Muscle of arm (tissue), 14 donors: ENCODE results near the gene METAP1. TPM values are rescaled to one million over a fixed set of nuclear protein-coding genes. Genes with fewer than 3 reads are reported as not detected.
"Not testable (repeated sequence)": the region's sequence is repeated elsewhere in the genome, so short reads cannot be mapped to it uniquely, and the experiment has no call there.

Source experiments
- DNase-seq: peaks from one replicate; pipeline ENCODE4 v3.0.0-alpha.2; 2013
- long read RNA-seq, 11 donors: transcript quantifications; one replicate each; lab custom pipeline, GENCODE V29; 2026
- polyA plus RNA-seq, 12 donors: library from polyadenylated mRNA; unstranded; fragments of 120-200 nt; gene quantifications; one replicate each; pipeline ENCODE4 v1.2.1, GENCODE V29; 2013; ENCODE audit not compliant: insufficient read length in 12 of 12

METAP1 gene
- 10 to 100 TPM in 11 of 12 donors, not detected in 1; 24.6 to 43.9 (median 33.3) TPM for polyA plus RNA-seq
- long read RNA-seq, donor 1, transcript METAP1-201 (11 exons, 2,791 nt): major isoform, 23 of 37 reads
- long read RNA-seq, donor 1, partial matches to known transcripts: 14 of 37 reads
- long read RNA-seq, donor 1, other reads (novel, unspliced or antisense): 0 of 37 reads
- long read RNA-seq, donor 2, transcript METAP1-201 (11 exons, 2,791 nt): major isoform, 7 of 31 reads
- long read RNA-seq, donor 2, partial matches to known transcripts: 24 of 31 reads
- long read RNA-seq, donor 2, other reads (novel, unspliced or antisense): 0 of 31 reads
- long read RNA-seq, donor 3, partial matches to known transcripts: 7 of 10 reads
- long read RNA-seq, donor 3, other reads (novel, unspliced or antisense): 0 of 10 reads
- long read RNA-seq, donor 4, partial matches to known transcripts: 23 of 42 reads
- long read RNA-seq, donor 4, other reads (novel, unspliced or antisense): 16 of 42 reads
- long read RNA-seq, donor 5, transcript METAP1-201 (11 exons, 2,791 nt): major isoform, 13 of 281 reads
- long read RNA-seq, donor 5, partial matches to known transcripts: 232 of 281 reads
- long read RNA-seq, donor 5, other reads (novel, unspliced or antisense): 36 of 281 reads
- long read RNA-seq, donor 6, transcript METAP1-201 (11 exons, 2,791 nt): major isoform, 5 of 80 reads
- long read RNA-seq, donor 6, partial matches to known transcripts: 57 of 80 reads
- long read RNA-seq, donor 6, other reads (novel, unspliced or antisense): 18 of 80 reads
- long read RNA-seq, donor 7, partial matches to known transcripts: 40 of 59 reads
- long read RNA-seq, donor 7, other reads (novel, unspliced or antisense): 16 of 59 reads
- long read RNA-seq, donor 8, transcript METAP1-201 (11 exons, 2,791 nt): major isoform, 11 of 154 reads
- long read RNA-seq, donor 8, partial matches to known transcripts: 114 of 154 reads
- long read RNA-seq, donor 8, other reads (novel, unspliced or antisense): 29 of 154 reads
- long read RNA-seq, donor 9, partial matches to known transcripts: 160 of 164 reads
- long read RNA-seq, donor 9, other reads (novel, unspliced or antisense): 0 of 164 reads
- long read RNA-seq, donor 10, transcript METAP1-201 (11 exons, 2,791 nt): major isoform, 7 of 7 reads
- long read RNA-seq, donor 10, partial matches to known transcripts: 0 of 7 reads
- long read RNA-seq, donor 10, other reads (novel, unspliced or antisense): 0 of 7 reads
- long read RNA-seq, donor 11, transcript METAP1-201 (11 exons, 2,791 nt): major isoform, 14 of 14 reads
- long read RNA-seq, donor 11, partial matches to known transcripts: 0 of 14 reads
- long read RNA-seq, donor 11, other reads (novel, unspliced or antisense): 0 of 14 reads

DNA sequence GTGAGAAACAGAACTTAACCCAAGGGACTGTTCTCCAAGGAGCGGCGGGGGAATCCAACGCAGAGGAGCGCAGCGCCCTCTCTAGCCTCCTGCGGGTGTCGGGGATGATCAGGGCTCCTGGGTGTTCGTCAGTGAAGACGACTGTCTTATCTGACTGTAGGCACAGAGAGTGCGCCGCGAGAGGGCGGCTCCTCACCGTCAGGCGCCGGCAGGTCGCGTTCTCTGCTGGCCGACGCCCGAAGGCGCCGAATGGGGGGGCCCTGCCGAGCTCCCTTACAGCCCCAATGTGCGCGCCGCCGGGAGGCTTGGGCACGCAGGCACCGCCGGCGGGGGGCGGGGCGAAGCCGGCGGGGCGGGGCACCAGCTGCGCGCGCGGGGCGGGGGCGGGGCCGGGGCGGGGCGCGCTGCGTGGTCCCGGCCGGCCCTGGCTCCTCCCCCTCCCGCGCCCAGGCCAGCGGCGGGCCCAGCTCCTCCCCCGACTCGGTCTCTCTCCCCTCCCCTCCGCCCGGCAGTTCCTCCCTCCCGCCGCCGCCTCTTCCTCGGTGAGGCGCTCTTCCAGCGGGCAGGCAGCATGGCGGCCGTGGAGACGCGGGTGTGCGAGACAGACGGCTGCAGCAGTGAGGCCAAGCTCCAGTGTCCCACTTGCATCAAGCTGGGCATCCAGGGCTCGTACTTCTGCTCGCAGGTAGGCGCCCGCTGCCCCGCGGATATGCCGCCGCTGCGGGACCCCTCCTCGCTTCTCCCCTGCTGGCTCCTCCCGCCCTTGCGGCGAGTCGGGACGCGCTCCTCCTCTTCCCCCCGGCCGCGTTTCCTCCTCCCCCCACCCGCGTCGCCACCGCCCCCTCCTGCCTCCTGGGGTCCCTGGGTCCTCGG, at the start of gene METAP1:
Gene METAP1, plus strand, starts transcription at position 539 of the 873 bp plus-strand sequence. Its CDS starts 33 bp downstream, at position 572.
- DNase-seq: peak; percentile 90

DNA sequence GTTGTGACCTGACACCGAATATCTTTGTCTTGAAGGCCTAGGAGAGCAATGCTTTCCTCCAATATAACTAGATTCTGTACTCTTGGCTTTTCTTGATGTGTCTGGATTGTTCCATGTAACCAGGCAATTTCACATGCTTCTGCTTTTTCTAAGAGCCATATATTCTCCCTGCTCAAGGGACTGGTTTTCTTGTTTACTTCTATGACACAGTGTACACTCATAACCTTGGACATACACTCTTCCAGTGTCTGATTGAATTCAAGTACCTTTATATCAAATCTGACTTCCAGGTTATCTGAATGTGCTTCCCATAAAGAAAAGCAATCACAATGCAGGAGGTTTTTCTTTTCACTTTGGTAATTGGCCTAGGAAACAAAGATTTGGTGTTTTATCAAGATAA, 49.2 kb upstream of the METAP1 start:
- DNase-seq: no peak

GRCh38 chr4:98950925-98951324, 44.6 kb upstream of the METAP1 start:
- DNase-seq: no peak

DNA sequence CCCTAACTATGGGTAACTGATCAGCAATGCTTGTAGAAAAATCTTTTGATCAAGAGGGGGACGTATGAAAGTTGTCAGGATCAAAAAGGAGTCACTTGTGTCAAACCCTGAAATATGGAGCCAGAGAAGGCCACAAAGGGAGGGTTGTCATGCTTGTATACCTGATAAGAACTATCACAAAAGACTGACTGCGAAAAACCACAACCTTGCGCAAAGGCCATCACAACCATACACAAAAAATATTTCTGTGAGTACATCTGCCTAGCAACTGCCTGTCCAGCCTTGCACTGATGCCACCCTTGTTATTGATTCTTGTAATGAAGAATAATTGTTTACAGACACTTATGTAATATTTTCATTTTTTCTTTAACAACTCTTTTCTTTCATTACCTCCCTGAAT, 43.8 kb upstream of the METAP1 start:
- no peak for DNase-seq

DNA sequence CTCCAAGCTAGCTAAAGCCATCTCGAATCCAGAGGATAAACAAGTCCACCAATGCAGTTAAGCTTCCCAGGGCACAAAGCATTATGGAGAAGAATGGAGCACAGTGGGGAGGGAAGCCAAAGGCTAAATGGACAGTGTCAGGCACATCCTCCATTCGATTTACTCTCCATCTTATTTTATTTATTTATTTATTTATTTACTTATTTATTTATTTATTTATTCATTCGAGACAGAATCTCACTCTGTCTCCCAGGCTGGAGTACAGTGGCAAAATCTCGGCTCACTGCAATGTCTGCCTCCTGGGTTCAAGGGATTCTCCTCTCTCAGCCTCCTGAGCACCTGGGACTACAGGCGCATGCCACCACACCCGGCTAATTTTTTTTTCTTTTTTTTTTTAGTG, 40.3 kb upstream of the METAP1 start:
- no peak for DNase-seq

- DNase-seq: no peak
Observed at GRCh38 chr4:98958065-98958464, 37.5 kb upstream of the METAP1 start.

- no peak for DNase-seq
Observed at GRCh38 chr4:98959411-98959810, 36.1 kb upstream of the METAP1 start.

- no peak for DNase-seq
Observed at GRCh38 chr4:98961770-98962169, 33.8 kb upstream of the METAP1 start.

DNA sequence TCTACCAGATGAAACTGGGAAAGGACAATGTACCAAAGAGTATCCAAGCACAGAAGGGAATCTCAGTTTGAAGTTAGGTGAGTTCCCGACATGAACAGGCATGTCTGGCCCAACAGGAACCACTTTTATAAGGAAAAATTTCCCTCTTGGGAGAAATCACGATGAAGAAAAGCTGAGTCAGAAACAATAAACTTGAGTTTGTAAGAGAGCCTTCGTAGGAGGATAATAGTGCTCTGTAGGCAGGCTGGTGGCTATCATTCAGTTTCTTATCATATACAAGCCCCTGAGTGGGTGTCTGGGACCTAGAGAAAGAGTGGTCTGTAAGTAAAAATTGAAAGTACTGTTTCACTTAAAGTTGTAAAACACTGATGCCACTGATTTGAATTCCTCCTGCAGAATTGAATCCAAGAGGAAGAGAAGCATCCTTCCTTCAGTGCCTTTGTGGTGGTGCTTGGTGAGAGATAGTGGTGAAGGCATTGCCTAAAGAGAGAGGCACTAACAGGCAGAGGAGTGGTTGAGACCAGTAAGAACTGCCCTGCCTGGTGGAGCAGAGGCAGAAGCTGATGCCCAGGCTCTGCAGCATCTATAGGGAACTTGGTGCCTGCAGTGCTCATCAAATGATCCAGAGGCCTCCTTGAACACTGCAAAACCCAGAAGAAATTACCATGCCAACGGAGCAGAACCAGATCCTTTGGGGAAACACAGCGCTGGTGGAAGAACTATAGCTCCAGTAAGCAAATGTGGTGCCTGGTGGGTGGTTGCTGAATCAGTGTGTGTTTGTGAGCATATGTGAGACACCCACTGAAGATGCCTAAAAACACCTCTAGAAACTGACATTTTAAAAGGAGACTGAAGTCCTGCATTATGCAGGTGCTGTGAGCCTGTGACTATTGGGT, 31.7 kb upstream of the METAP1 start:
- no peak for DNase-seq

- no peak for DNase-seq
Observed at GRCh38 chr4:98966926-98967325, 28.6 kb upstream of the METAP1 start.

DNA sequence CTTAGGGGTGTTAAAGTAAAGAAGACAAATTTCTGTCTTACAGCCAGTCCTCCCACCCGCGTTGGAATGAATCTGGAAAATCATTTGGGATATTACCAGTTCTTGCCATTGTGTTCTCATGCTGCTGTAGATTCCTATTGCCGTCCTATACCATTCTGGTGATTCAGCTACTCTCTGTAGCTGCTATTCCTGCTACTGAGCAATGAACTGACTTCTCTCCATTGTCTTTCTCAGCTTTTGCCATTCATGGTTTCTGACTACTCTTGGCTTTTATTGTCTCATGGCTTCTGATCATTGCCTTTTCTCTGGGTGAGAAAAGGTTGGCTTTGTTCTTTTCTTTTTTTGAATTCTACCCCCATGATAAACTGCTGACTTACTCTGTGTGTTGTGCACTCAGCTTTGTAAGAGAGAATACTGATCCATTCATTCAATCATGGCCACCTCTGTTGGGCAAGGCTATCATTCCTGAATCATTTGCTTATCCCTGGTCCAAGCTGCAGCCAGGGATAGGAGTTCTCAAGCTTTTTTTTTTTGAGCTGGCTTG, 27.7 kb upstream of the METAP1 start:
- DNase-seq: no peak

GRCh38 chr4:98969878-98970785, 25.4 kb upstream of the METAP1 start:
- DNase-seq: no peak

DNA sequence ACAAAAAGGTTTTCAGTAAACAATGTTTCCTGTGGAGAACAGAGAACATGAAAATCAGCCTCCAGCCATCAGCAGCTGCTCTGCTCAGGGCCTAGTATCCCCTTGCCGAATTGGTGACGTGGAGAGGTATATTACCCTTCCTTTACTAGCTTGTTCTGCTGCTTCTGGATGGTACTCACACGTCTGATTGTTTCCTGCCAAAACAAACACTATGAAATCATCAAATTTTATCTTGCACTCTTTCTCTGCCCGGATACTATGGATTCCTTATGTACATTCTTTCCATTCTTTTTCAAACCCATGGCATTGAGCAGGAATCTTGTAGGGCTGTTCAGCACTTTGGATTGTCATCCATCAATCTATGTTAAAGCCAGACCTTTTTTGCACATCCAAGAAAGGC, 18.8 kb upstream of the METAP1 start:
- no peak for DNase-seq

GRCh38 chr4:98977557-98977956, 18.0 kb upstream of the METAP1 start:
- no peak for DNase-seq

DNA sequence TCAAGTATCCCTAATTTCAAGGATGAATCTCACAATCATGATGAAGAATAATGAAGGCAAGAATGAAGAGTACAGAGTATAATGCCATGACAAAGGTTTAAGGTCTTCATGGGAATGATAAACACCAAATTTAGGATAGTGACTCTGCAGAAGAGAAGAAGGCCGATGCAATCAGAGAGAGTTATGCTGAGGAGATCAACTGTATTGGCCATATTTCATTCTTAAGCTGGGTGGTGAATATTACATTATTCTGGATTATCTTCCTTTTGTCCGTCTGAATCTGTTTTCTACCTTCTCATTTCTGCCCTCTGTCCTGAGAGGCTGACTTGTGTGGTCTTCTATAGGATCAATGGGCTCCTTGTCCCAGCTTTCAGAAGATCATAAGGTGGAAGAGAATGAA, 7.8 kb upstream of the METAP1 start:
- DNase-seq: no peak

- DNase-seq: not testable (repeated sequence)
Observed at GRCh38 chr4:98992835-98993234, 2.7 kb upstream of the METAP1 start.

DNA sequence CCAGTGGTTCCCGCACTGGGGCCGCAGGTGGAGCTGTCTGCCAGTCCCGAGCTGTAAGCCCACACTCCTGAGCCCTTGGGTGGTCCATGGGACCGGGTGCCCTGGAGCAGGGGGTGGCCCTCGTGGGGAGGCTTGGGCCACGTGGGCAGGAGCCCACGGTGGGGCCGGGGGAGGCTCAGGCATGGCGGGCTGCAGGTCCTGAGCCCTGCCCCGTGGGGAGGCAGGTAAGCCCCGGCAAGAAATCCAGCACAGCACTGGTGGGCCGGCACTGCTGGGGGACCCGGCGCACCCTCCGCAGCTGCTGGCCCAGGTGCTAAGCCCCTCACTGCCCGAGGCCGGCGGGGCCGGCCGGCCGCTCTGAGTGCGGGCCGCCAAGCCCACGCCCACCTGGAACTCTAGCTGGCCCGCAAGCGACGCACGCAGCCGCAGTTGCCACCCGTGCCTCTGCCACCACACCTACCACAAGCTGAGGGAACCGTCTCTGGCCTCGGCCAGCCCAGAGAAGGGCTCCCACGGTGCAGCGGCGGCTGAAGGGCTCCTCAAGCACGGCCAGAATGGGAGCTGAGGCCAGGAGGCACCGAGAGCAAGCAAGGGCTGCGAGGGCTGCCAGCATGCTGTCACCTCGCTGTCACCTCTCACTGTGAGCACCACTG, 2.0 kb upstream of the METAP1 start:
- no peak for DNase-seq
